Naive thymus-derived CD8-positive, alpha-beta T cell (primary cell): ENCODE measurements around the gene HEYL. TPM values are rescaled to one million over a fixed set of nuclear protein-coding genes. Genes with fewer than 3 reads are reported as not detected.
A peak's percentile ranks its signal among the peaks of the same experiment; 100 is the strongest.

Experiments used
- ATAC-seq, 2 donors: fragments of 150-1000 bp; cut with Tn5 transposase in 1 of 2; sonication (Bioruptor Pico), chemical (Tn5 transposase) in 1 of 2; 1 replicate in 1 of 2; 2 replicates in 1 of 2; pipeline ENCODE4 v1.10.0; 2021; ENCODE audit warnings: mild to moderate bottlenecking in 2 of 2, moderate library complexity in 2 of 2
- POLR2A ChIA-PET: fragments of 350-600 bp; sonication (Branson Sonifier 250); formaldehyde crosslinking; loops from one replicate; lab custom pipeline; 2021; ENCODE audit warnings: antibody characterized with exemption; lab: Charles Lee
- DNase-seq, 10 donors: peaks; one replicate each; pipeline versions ENCODE4 v3.0.0 to v3.0.0-alpha.2; 2020 to 2022
- H3K27ac Mint-ChIP-seq, 10 donors: one replicate each; pipeline ENCODE4 v1.8.0; 2020 to 2022; ENCODE audit warnings: mild to moderate bottlenecking in 10 of 10, mixed read lengths in 10 of 10, moderate library complexity in 4 of 10, inconsistent platforms in 1 of 10
- H3K27me3 Mint-ChIP-seq, 5 donors: one replicate each; pipeline ENCODE4 v1.8.0; 2021 to 2022; ENCODE audit warnings: mixed read lengths in 5 of 5
- H3K36me3 Mint-ChIP-seq, 3 donors: one replicate each; pipeline ENCODE4 v1.8.0; 2020 to 2022; ENCODE audit warnings: mixed read lengths in 3 of 3, mild to moderate bottlenecking in 2 of 3, inconsistent platforms in 1 of 3
- H3K4me1 Mint-ChIP-seq, 4 donors: one replicate each; pipeline ENCODE4 v1.8.0; 2021 to 2022; ENCODE audit warnings: mixed read lengths in 4 of 4
- H3K4me3 Mint-ChIP-seq, 10 donors: one replicate each; pipeline ENCODE4 v1.8.0; 2020 to 2022; ENCODE audit warnings: mild to moderate bottlenecking in 10 of 10, mixed read lengths in 10 of 10, moderate library complexity in 6 of 10, inconsistent platforms in 1 of 10
- H3K9me3 Mint-ChIP-seq, 9 donors: one replicate each; pipeline ENCODE4 v1.8.0; 2020 to 2022; ENCODE audit warnings: mixed read lengths in 9 of 9, mild to moderate bottlenecking in 3 of 9, inconsistent platforms in 1 of 9, moderate library complexity in 1 of 9
- polyA plus RNA-seq, 3 donors: library from polyadenylated mRNA; unstranded; fragments of 300-500 nt; fragmentation: Illumina TruSeq; gene quantifications; one replicate each; pipeline ENCODE4 v1.2.3, GENCODE V29; 2021
- total RNA-seq, 8 experiments: library from RNA in 2 of 8; stranded (reverse) in 2 of 8; gene quantifications; one replicate each; pipeline ENCODE4 v1.2.3 and lab custom pipeline; 2021 to 2026

HEYL gene
- total RNA-seq (under 1 TPM in 1 of 2 experiments, not detected in 1; 0.11 TPM), polyA plus RNA-seq (under 1 TPM in 1 of 3 donors, not detected in 2; 0.30 TPM), total RNA-seq (lab: John Stamatoyannopoulos, UW) (0 to 0.15 (median 0.08) reads per million in 6 experiments)

DNA sequence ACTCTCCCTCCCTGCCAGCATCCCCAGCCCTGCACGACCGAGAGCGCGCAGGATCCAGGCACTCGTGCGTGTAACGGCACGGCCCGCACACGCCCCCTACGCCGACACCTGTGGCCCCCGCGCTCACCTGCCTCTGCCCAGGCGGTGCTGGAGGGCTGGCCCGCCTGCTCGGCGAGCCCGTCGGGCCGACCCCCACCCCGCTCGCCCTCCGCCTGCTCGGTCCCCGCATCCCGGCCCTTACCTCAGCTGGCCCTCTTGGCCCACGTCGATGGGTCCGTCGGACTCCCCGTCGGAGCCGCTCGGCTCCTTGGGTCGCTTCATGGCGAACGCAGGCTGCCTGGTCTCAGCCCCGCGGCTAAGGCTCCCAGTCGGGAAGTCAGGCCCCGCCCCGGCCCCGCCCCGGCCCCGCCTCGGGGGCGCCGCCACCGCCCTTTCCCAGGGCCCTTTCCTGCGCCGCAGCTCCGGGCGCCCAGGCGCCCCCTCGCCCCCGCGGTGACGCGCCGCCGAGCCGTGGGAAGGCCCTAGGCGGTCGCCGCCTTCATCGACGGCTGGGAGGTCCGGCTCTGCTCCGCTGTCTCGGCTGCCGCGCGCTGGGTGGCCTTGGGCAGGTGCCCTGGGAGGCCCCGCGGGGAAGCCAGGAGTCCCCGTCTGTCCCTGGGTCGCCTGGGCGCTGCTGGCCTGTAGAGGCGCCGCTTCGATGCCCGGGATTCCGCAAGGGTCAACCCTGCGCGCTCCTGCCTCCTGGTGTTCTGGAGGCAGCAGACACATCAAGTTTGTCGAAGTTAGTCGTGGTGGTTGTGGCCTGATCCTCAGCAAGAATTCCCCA is at the start of gene HEYL:
Gene HEYL (minus strand): TSS at position 339 of the 826 bp plus-strand sequence. CDS start 18 bp downstream, at position 321.
- peaks cover 1 to 41% (median 24%) of the 10 kb centered on the region in 5 donors for H3K27me3 Mint-ChIP-seq
- ATAC-seq, result peak; percentile 85 to 92
- H3K9me3 Mint-ChIP-seq, result no peaks in the 10 kb centered on the region
- H3K4me3 Mint-ChIP-seq, result peak within 1 kb of the TSS; percentile 56 to 79 (median 70)
- H3K36me3 Mint-ChIP-seq, result no peaks in the 10 kb centered on the region
- POLR2A ChIA-PET, result no interaction called here
- no peak within 1 kb of the TSS for H3K27ac Mint-ChIP-seq
- peaks cover 0 to 4% (median under 1%) of the 10 kb centered on the region in 4 donors for H3K4me1 Mint-ChIP-seq
- DNase-seq, result peak; percentile 23 to 68 (median 48)

DNA sequence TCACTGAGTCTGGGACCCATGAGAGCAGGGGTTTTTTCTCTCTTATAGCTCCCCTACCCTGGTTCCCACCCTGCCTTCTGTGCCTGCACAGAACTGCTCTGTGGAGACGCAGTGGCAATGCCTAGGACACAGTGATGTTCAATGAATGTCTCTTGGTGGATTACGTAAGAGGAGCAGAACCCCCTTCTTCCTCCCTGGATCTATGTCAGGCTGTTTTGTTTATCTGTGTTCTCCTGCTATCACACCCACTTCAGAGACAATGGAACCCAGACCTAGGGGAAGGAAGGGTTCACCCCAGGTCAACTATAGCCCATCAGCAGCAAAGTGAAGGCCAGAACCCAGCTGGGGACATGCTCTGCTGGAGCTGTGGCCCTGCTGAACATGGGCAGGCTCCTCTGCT is 49.8 kb upstream of the HEYL start:
- peak overlapping the region in 2 of 10 donors; percentile 29 to 96 for H3K4me3 Mint-ChIP-seq
- H3K9me3 Mint-ChIP-seq, result no peaks in the 10 kb centered on the region
- DNase-seq, result no peak
- H3K27me3 Mint-ChIP-seq, result peaks cover 2 to 33% (median 8%) of the 10 kb centered on the region in 5 donors
- H3K4me1 Mint-ChIP-seq, result peaks cover 29 to 48% (median 42%) of the 10 kb centered on the region in 4 donors
- peaks cover 0 to 4% (median 0%) of the 10 kb centered on the region in 3 donors for H3K36me3 Mint-ChIP-seq
- ATAC-seq, result no peak
- POLR2A ChIA-PET, result interaction anchor here (4.9 kb wide), 1 partner anchor 17 kb away, joined by 37 read pairs; the partner anchor contains the start of gene NT5C1A
- peak overlapping the region in 4 of 10 donors; percentile 25 to 81 (median 49) for H3K27ac Mint-ChIP-seq

DNA sequence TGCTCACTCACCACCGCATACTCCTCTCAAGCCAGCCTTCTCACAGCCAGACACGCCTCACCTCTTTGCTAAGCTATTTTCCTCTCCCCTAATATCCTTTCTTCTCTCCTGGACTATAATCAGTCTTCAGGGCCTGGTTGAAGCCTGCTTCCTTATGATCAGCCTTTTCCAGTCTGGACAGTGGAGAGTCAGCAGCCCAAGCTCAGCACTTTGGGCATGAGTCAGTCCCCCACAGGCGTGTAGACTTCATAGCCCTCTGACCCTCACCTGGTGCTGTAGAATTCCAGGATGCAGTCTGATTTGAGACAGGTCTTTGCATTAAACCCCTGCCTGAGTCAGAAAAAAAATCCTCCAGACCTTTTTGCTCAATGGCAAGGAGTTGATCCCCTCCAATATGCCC is 49.3 kb upstream of the HEYL start:
- Mint-ChIP-seq H3K27me3 (peaks cover 2 to 30% (median 8%) of the 10 kb centered on the region in 5 donors), H3K4me3 (peak overlapping the region in 2 of 10 donors; percentile 15 to 43), H3K36me3 (peaks cover 0 to 4% (median 0%) of the 10 kb centered on the region in 3 donors), H3K9me3 (no peaks in the 10 kb centered on the region), H3K27ac (peak overlapping the region in 4 of 10 donors; percentile 25 to 69 (median 53)), H3K4me1 (peaks cover 29 to 49% (median 42%) of the 10 kb centered on the region in 4 donors)
- DNase-seq, result no peak
- ATAC-seq, result no peak
- POLR2A ChIA-PET, result no interaction called here

DNA sequence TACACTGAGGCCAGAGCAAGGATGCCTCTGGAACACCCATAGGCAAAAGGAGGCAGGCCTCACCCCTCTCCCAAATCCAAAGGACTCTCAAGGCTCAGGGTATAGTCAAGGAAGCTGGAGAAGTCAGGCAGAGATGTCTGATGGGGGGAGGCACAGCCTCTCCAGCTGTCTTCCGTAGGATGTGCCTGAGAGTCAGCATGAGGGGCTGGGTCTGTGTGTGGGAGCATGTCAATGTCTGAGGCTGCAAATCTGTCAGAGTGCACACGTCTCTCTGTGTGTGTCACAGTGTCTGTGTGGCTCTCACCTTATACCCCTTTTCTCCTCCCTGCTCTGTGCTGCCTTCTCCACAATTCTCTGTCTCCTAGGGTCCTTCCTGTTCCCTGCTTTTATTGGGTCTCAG is 47.8 kb upstream of the HEYL start:
- no peak for ATAC-seq
- POLR2A ChIA-PET, result no interaction called here
- Mint-ChIP-seq H3K9me3 (peaks cover 0 to 2% (median 0%) of the 10 kb centered on the region in 9 donors), H3K4me3 (no peak overlapping the region), H3K4me1 (peaks cover 29 to 50% (median 45%) of the 10 kb centered on the region in 4 donors), H3K27me3 (peaks cover 2 to 32% (median 8%) of the 10 kb centered on the region in 5 donors), H3K27ac (peak overlapping the region in 5 of 10 donors; percentile 3 to 81 (median 50)), H3K36me3 (peaks cover 0 to 4% (median 0%) of the 10 kb centered on the region in 3 donors)
- DNase-seq, result no peak

DNA sequence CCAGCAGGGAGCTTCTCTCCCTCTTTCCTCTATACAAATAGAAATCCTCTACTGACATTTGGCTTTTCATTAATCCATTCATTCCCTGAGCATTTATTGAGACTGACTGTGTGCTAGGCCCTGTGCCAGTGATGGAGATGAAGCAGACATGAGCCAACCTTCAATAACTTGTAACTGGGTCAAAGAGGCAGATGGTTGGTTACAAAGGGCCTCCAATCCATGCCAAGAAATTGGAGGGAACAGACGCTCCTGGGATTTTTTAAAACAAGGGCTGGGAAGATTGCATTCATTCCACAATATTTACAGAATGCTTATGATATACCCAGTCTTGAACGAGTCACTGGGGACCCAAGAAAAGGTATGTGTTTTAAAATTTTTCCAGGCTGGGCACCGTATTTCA is 45.6 kb upstream of the HEYL start:
- peaks cover 21 to 55% (median 43%) of the 10 kb centered on the region in 4 donors for H3K4me1 Mint-ChIP-seq
- POLR2A ChIA-PET, result no interaction called here
- H3K4me3 Mint-ChIP-seq, result peak overlapping the region in 8 of 10 donors; percentile 30 to 79 (median 58)

DNA sequence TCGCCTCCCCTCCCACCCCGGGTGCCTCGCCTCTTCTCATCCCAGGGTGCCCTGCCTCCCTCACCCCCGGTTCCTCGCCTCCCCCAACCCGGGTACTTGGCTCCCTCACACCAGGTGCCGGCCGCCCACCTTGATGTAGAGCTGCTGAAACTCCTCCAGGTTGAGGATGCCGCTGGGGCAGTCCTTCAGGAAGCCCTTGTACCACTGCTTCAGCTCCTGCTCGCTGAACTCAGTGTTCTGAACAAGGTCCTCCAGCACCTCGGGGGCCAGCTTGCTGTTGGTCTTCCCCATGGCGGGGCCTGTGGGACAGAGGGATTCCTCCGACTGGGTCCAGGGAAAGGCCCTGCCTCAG is 44.8 kb upstream of the HEYL start:
- H3K27me3 Mint-ChIP-seq, result peaks cover 2 to 25% (median 8%) of the 10 kb centered on the region in 5 donors
- ATAC-seq (no peak), DNase-seq (no peak)
- peaks cover 18 to 48% (median 37%) of the 10 kb centered on the region in 4 donors for H3K4me1 Mint-ChIP-seq
- H3K27ac Mint-ChIP-seq, result peak overlapping the region; percentile 4 to 94 (median 82)
- POLR2A ChIA-PET, result interaction anchor here (1.0 to 1.8 kb wide), 2 partner anchors 8 to 13 kb away, joined by 3 to 6 read pairs; partner anchors contain the start of genes HPCAL4 and NT5C1A
- peaks cover 0 to 2% (median 0%) of the 10 kb centered on the region in 9 donors for H3K9me3 Mint-ChIP-seq
- peaks cover 0 to 4% (median 3%) of the 10 kb centered on the region in 3 donors for H3K36me3 Mint-ChIP-seq
- peak overlapping the region in 7 of 10 donors; percentile 30 to 79 (median 59) for H3K4me3 Mint-ChIP-seq

More for the DNA sequence above, 45.6 kb upstream of the HEYL start:
- ATAC-seq (no peak), DNase-seq (no peak)
- peaks cover 0 to 4% (median 0%) of the 10 kb centered on the region in 3 donors for H3K36me3 Mint-ChIP-seq
- peaks cover 0 to 2% (median 0%) of the 10 kb centered on the region in 9 donors for H3K9me3 Mint-ChIP-seq
- H3K27ac Mint-ChIP-seq, result peak overlapping the region in 6 of 10 donors; percentile 33 to 94 (median 70)
- peaks cover 2 to 30% (median 8%) of the 10 kb centered on the region in 5 donors for H3K27me3 Mint-ChIP-seq

DNA sequence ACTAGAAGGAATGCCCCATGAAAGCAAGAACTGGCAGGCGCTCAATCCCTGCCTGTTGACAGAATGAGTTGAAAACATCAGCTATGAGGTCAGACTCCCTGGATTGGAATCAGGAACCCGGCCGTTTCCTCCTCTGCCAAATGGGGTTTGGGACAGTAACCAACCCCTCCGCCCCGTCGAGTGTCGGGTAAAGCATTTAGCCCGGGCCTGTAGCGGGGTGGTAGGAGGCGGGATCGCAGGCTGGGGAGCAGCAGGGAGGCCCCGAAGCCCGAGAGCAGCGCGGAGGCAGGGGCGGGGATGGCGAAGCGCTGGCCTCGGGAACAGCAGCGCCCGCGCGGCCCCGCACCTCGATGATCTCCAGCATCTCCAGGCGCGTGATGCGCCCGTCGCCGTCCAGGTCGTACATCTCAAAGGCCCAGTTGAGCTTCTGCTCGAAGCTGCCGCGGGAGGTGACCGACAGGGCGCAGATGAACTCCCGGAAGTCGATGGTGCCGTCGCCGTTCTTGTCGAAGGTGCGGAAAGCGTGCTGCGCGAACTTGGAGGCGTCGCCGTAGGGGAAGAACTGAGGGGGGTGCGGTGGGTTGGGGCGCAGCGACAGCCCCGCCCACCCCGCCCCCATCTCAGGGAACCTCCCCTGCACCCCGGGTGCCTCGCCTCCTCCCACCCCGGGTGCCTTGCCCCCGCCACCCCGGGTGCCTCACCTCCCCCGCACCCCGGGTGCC is 44.3 kb upstream of the HEYL start:
- peak; percentile 25 to 84 (median 54) for DNase-seq
- H3K9me3 Mint-ChIP-seq, result peaks cover 0 to 2% (median 0%) of the 10 kb centered on the region in 9 donors
- peaks cover 2 to 23% (median 8%) of the 10 kb centered on the region in 5 donors for H3K27me3 Mint-ChIP-seq
- H3K4me3 Mint-ChIP-seq, result peak overlapping the region; percentile 47 to 73 (median 65)
- peaks cover 18 to 47% (median 35%) of the 10 kb centered on the region in 4 donors for H3K4me1 Mint-ChIP-seq
- ATAC-seq, result peak; percentile 66 to 73
- H3K36me3 Mint-ChIP-seq, result peaks cover 0 to 6% (median 4%) of the 10 kb centered on the region in 3 donors
- H3K27ac Mint-ChIP-seq, result peak overlapping the region in 8 of 10 donors; percentile 47 to 92 (median 83)
- POLR2A ChIA-PET, result interaction anchor here (1.0 to 1.8 kb wide), 2 partner anchors 8 to 12 kb away, joined by 3 to 6 read pairs; partner anchors contain the start of genes HPCAL4 and NT5C1A

DNA sequence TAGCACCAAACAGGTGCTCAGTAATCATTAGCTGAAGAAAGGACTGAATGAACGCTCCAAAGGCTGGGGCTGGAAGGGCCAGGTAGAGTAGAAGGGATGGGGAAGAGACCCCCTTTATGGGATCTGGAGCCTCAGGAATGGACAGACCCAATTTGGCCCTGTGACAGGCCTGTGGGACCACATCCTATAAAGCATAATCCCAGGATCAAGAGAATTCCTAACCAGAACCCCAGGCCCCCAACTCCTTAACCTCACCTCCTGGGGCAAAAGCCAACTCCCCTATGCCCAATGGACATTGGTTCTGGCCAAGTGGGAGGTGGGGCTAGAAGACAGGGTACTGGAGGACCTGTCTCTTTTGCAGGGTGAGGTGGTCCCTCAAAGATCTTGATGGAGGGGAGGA is 42.6 kb upstream of the HEYL start:
- POLR2A ChIA-PET, result interaction anchor here (3.0 to 4.5 kb wide), 2 partner anchors 10 to 11 kb away, joined by 24 to 44 read pairs; partner anchors contain the start of genes HPCAL4 and NT5C1A
- Mint-ChIP-seq H3K4me3 (peak overlapping the region in 1 of 10 donors; percentile 8), H3K27me3 (peaks cover 0 to 16% (median 8%) of the 10 kb centered on the region in 5 donors), H3K36me3 (peaks cover 0 to 6% (median 4%) of the 10 kb centered on the region in 3 donors), H3K4me1 (peaks cover 14 to 35% (median 32%) of the 10 kb centered on the region in 4 donors), H3K27ac (peak overlapping the region in 5 of 10 donors; percentile 4 to 81 (median 73)), H3K9me3 (peaks cover 0 to 2% (median 0%) of the 10 kb centered on the region in 9 donors)
- ATAC-seq (no peak), DNase-seq (no peak)

DNA sequence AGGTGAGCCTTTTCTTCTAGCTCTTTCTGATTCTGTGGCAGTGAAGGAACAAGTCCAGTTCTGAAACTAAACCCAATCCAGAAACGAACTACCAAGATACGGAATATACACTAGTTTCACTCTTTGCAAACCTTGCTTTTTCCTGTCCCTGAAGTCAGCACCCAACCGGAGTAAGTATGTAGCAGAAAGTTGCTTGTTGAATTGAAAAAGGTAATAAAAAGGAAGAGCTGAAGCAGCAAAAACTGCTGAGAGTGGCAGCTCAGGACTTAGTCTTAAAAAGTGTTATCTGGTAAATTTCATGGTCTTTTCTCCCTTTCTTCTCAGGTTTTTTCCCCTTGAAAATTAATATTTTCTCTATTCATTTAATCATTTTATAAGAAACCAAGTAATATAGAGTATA is 41.9 kb upstream of the HEYL start:
- POLR2A ChIA-PET, result interaction anchor here (0.6 to 4.5 kb wide), 3 partner anchors 10 to 24 kb away, joined by 3 to 44 read pairs (median 24); partner anchors contain the start of genes HPCAL4 and NT5C1A
- DNase-seq (no peak), ATAC-seq (no peak)
- Mint-ChIP-seq H3K9me3 (peaks cover 0 to 2% (median 0%) of the 10 kb centered on the region in 9 donors), H3K4me3 (peak overlapping the region in 9 of 10 donors; percentile 43 to 79 (median 70)), H3K27me3 (peaks cover 0 to 15% (median 8%) of the 10 kb centered on the region in 5 donors), H3K4me1 (peaks cover 12 to 34% (median 32%) of the 10 kb centered on the region in 4 donors), H3K27ac (peak overlapping the region in 9 of 10 donors; percentile 46 to 92 (median 81)), H3K36me3 (peaks cover 0 to 6% (median 2%) of the 10 kb centered on the region in 3 donors)

DNA sequence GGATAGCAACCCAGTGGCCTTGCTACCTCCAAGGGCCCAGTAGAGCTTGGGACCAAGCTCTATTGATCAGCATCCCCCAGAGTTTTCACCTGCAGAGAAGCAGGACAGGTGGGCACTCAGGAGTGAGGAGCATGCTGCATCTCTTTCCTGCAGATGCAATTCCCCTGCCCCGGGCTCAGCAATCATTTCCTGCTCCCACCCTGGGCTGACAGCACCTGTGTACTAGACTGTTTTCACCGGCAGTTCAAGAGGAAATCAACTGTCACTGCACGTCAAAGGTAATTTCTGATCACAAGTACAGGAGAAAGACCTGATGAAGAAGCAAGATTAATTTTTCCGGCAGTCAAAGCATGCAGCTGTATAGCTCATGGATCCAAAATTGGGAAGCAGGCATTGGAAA is 41.3 kb upstream of the HEYL start:
- POLR2A ChIA-PET, result interaction anchor here (1.2 to 4.5 kb wide), 3 partner anchors 10 to 58 kb away, joined by 4 to 44 read pairs (median 24); partner anchors contain the start of genes HPCAL4, NT5C1A and PPIE
- Mint-ChIP-seq H3K9me3 (peaks cover 0 to 2% (median 0%) of the 10 kb centered on the region in 9 donors), H3K27ac (peak overlapping the region; percentile 46 to 92 (median 78)), H3K27me3 (peaks cover 0 to 14% (median 7%) of the 10 kb centered on the region in 5 donors), H3K4me3 (peak overlapping the region in 9 of 10 donors; percentile 43 to 79 (median 70)), H3K4me1 (peaks cover 11 to 34% (median 32%) of the 10 kb centered on the region in 4 donors), H3K36me3 (peaks cover 0 to 6% (median 0%) of the 10 kb centered on the region in 3 donors)
- ATAC-seq, result peak; percentile 18 to 70
- DNase-seq, result peak in 3 of 10 donors; percentile 30 to 42 (median 33)

DNA sequence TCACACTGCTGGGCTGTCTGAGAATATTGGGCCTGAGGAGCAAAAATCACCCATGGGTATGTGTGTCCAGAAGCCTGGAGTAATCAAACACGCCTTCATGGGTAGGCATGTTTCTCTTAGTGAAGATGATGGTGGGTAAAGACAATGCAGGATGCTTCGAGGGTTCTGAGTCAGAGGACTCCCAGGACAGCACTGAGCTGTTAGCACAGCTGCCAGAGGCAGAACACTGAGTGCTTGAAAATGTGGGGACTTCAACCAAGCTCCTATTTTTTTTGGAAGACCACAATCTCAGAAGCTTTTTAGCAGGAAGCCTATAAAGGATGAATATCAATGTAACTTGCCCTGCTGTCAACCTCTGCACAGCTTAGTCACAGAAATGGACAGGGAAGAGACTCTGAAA is 40.4 kb upstream of the HEYL start:
- H3K27ac Mint-ChIP-seq, result peak overlapping the region in 6 of 10 donors; percentile 16 to 65 (median 48)
- POLR2A ChIA-PET, result interaction anchor here (1.2 to 4.5 kb wide), 3 partner anchors 9 to 59 kb away, joined by 4 to 44 read pairs (median 24); partner anchors contain the start of genes HPCAL4, NT5C1A and PPIE
- peaks cover 0 to 11% (median 4%) of the 10 kb centered on the region in 5 donors for H3K27me3 Mint-ChIP-seq
- H3K4me1 Mint-ChIP-seq, result peaks cover 9 to 32% (median 29%) of the 10 kb centered on the region in 4 donors
- DNase-seq (no peak), ATAC-seq (no peak)
- H3K9me3 Mint-ChIP-seq, result peaks cover 0 to 2% (median 0%) of the 10 kb centered on the region in 9 donors
- H3K36me3 Mint-ChIP-seq, result peaks cover 0 to 6% (median 0%) of the 10 kb centered on the region in 3 donors
- no peak overlapping the region for H3K4me3 Mint-ChIP-seq
